ENCODE results near the gene ANKFN1.

ANKFN1 gene

DNA sequence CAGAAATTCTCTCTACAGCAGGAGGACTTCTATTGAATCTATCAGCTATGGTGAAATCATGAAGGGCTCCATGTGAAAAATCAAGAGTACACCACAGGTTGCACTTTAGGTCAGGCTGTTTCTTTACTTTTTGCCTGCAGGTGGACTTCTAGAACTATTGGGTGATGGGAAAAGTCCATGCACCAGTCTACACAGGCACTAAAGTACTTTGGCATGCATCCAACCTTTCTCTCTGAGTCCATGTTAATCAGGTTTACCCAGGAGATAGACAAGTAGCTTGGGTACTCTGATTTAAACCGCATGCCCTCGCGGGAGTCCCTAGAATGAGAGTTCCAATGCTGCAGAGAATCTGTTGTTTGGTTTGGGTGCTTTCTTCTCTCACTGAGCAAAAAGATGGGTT is 9.1 kb upstream of the ANKFN1 start:
- DNase-seq (ENCODE audit: low spot score) = no peak
- in situ Hi-C loops (cut with MboI; ENCODE audit: low pct_unique_long_range_greater_than_20kb, low sequenced_read_pairs, unreplicated experiment) = no loop called here
- TF ChIP-seq, protein P1, sequence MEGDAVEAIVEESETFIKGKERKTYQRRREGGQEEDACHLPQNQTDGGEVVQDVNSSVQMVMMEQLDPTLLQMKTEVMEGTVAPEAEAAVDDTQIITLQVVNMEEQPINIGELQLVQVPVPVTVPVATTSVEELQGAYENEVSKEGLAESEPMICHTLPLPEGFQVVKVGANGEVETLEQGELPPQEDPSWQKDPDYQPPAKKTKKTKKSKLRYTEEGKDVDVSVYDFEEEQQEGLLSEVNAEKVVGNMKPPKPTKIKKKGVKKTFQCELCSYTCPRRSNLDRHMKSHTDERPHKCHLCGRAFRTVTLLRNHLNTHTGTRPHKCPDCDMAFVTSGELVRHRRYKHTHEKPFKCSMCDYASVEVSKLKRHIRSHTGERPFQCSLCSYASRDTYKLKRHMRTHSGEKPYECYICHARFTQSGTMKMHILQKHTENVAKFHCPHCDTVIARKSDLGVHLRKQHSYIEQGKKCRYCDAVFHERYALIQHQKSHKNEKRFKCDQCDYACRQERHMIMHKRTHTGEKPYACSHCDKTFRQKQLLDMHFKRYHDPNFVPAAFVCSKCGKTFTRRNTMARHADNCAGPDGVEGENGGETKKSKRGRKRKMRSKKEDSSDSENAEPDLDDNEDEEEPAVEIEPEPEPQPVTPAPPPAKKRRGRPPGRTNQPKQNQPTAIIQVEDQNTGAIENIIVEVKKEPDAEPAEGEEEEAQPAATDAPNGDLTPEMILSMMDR (IDR thresholded peaks at IDR 0.05; ENCODE audit: extremely low read depth, insufficient read depth, missing control alignments) = no peak

DNA sequence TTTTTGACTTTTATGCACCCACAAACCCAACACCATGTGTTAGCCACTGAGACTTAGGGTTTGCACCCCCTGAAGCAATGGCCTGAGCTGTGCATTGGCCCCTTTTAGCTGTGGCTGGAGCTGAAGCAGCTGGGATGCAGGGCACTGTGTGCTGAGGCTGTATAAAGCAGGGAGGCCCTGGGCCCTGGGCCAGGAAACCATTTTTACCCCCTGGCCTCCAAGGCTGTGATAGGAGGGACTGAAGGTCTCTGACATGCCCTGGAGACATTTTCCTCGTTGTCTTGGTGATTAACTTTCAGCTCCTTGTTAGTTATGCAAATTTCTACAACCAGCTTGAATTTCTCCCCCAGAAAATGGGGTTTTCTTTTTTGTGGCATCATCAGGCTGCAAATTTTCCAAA is 6.7 kb upstream of the ANKFN1 start:
- TF ChIP-seq, protein P1 (IDR thresholded peaks at IDR 0.05; ENCODE audit: extremely low read depth, insufficient read depth, missing control alignments) = no peak
- in situ Hi-C loops (cut with MboI; ENCODE audit: low pct_unique_long_range_greater_than_20kb, low sequenced_read_pairs, unreplicated experiment) = no loop called here
- DNase-seq (ENCODE audit: low spot score) = no peak

DNA sequence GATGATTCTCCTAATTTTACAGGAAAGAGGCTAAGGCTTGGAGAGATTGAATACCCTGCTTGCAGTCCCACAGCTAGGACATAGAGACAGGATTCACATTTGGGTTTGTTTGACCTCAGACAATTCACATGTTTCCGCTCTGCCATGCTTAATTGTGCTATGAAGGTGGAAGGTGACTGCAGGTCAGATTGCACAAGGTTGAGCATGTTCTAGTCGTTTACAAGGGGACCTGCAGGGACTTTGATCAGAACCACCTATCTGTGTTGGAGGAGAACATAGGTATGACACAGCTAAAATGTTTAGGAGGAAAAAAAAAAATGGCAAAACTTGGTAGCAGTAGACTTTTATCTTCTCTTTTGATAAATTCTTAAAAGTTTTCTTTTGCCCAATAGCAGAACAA is 4.9 kb upstream of the ANKFN1 start:
- in situ Hi-C loops (cut with MboI; ENCODE audit: low pct_unique_long_range_greater_than_20kb, low sequenced_read_pairs, unreplicated experiment) = no loop called here
- TF ChIP-seq, protein P1 (IDR thresholded peaks at IDR 0.05; ENCODE audit: extremely low read depth, insufficient read depth, missing control alignments) = no peak

DNA sequence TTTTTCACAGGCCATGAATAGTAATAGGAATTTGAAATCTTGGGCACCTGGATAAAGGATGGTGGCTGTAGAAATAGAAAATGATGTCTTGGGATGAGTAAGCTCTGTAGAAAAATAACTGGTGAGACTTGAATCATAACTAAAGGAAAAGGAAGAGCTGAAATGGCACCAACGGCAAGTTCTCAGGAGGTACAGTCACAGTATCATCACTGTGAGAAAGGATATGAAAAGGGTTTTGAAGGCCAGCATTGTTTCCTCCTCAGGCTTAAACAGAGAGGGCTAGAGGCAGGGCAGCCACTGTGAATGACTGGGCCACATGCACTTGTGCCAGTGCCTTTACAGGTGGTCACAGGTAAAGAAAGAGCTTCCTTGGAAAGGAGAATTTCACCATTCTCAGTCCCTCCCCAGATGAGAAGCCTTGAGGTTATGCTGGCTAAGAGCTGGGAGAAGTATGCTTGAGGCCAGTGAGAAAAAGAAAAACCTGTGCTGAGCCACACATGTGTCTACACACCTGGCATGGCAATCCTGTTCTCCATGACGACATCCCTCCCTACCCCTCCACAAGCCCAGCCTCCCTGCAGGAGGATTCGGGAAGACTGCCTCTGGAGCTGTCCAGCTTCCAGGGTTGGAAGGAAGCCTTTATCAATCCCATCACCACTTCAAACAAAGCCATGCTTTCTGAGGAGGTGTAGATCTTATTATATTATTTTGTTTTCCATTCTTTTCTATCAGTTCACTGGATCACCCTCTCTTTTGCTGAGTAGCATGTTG is 3.8 kb upstream of the ANKFN1 start:
- TF ChIP-seq, protein P1 (IDR thresholded peaks at IDR 0.05; ENCODE audit: extremely low read depth, insufficient read depth, missing control alignments) = no peak
- no peak for DNase-seq (ENCODE audit: low spot score)
- in situ Hi-C loops (cut with MboI; ENCODE audit: low pct_unique_long_range_greater_than_20kb, low sequenced_read_pairs, unreplicated experiment) = no loop called here

More for the DNA sequence above, 4.9 kb upstream of the ANKFN1 start:
- DNase-seq (ENCODE audit: low spot score) = no peak

DNA sequence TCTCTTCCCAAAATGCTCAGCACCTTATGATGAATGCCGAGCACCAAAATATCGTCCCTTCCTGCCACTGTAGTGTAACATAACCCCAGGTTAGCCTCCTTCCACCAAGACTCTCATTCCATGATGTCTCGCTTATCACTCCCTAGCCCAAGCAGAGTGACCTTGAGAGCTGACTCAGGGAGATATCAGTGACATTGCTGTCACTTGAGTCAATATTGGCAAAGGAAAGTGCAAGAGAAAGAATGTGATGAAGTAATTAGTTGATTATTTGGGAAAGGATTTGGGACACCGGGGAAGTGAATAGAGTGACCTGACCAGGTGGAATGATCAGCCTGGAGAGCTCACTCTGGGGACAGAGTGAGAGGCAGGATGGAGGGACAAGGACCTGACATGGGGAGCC is 2.6 kb upstream of the ANKFN1 start:
- no peak for DNase-seq (ENCODE audit: low spot score)
- in situ Hi-C loops (cut with MboI; ENCODE audit: low pct_unique_long_range_greater_than_20kb, low sequenced_read_pairs, unreplicated experiment) = no loop called here
- TF ChIP-seq, protein P1 (IDR thresholded peaks at IDR 0.05; ENCODE audit: extremely low read depth, insufficient read depth, missing control alignments) = no peak

DNA sequence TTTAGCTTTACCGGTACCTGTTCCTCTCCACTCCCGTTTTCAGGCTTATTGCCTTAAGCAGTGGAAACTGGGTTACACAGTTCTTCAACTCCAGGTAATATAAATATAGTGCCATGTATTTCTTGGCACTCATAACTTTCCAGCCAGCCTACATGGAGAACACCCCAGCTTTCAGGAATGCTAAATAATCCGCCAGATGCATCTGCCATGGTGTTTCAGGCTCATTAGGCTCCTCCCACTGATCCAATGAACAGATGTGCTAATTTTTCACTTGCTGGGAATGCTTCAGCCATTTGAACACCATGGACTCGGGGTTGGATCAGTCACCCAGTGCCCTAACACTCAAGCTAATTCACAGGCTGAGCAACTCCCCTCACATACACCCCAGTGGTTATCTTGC is 4.6 kb downstream of the ANKFN1 start:
- no peak for DNase-seq (ENCODE audit: low spot score)
- in situ Hi-C loops (cut with MboI; ENCODE audit: low pct_unique_long_range_greater_than_20kb, low sequenced_read_pairs, unreplicated experiment) = no loop called here
- TF ChIP-seq, protein P1 (IDR thresholded peaks at IDR 0.05; ENCODE audit: extremely low read depth, insufficient read depth, missing control alignments) = no peak

Measured in GM13977 (cell line).